BE2C (cell line): ENCODE measurements around the gene LRRC57.
A peak's percentile ranks its signal among the peaks of the same experiment; 100 is the strongest.
"Not testable (repeated sequence)": the region's sequence is repeated elsewhere in the genome, so short reads cannot be mapped to it uniquely, and the experiment has no call there.

ENCODE experiments used
- DNase-seq: peaks from one replicate; pipeline ENCODE4 v3.0.0-alpha.2; 2020
- H3K27me3 ChIP-seq: fragments of 250-450 bp; sonication (Bioruptor Pico); 2 replicates; pipeline ENCODE4 v1.5.1; 2020; ENCODE audit warnings: mild to moderate bottlenecking
- H3K36me3 ChIP-seq: fragments of 250-450 bp; sonication (Bioruptor Pico); 2 replicates; pipeline ENCODE4 v1.5.1; 2020; ENCODE audit warnings: mild to moderate bottlenecking
- H3K4me1 ChIP-seq: fragments of 250-450 bp; sonication (Bioruptor Pico); 2 replicates; pipeline ENCODE4 v1.5.1; 2020
- H3K4me3 ChIP-seq: 2 replicates; pipeline ENCODE4 v1.5.1; 2011; ENCODE audit warnings: low read depth, low read length
- H3K9me3 ChIP-seq: fragments of 250-450 bp; sonication (Bioruptor Pico); 2 replicates; pipeline ENCODE4 v1.5.1; 2020
- CTCF ChIP-seq: IDR thresholded peaks from 2 replicates; pipeline ENCODE4 v1.5.1; 2012; ENCODE audit warnings: mild to moderate bottlenecking, low read depth, low read length

The LRRC57 gene

GRCh38 chr15:42578984-42579537, 30.5 kb upstream of the LRRC57 start:
- Histone ChIP-seq H3K36me3 (no peaks in the 10 kb centered on the region; the same call in 1 of the 2 replicates), H3K27me3 (no peaks in the 10 kb centered on the region), H3K4me1 (peaks cover 28% of the 10 kb centered on the region), H3K9me3 (no peaks in the 10 kb centered on the region), H3K4me3 (no peak overlapping the region)
- no peak for TF ChIP-seq CTCF
- no peak for DNase-seq

GRCh38 chr15:42577514-42578031, 29.0 kb upstream of the LRRC57 start:
- DNase-seq = no peak
- H3K36me3 ChIP-seq = no peaks in the 10 kb centered on the region; the same call in 1 of the 2 replicates
- no peaks in the 10 kb centered on the region for H3K9me3 ChIP-seq
- H3K4me1 ChIP-seq = peaks cover 13% of the 10 kb centered on the region
- no peaks in the 10 kb centered on the region for H3K27me3 ChIP-seq
- TF ChIP-seq CTCF = no peak
- H3K4me3 ChIP-seq = no peak overlapping the region

DNA sequence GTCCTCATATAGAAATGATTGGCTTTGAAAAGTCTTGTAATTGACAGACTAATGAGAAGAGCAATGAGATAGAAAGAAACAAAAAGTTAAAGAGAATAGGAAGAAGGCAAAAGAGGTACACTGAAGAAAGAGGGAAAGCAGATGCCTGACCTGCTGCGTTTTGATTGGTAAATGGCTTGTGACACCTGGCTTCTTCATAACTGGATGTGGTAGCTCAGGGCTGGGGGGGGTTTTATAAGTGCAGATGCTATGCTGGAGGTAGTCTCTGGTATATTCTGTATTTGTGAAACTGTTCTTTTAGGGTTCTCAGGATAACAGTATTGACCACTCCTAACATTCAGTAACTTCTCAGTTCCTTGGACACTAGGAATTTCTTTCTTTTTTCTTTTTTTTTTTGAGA, 28.2 kb upstream of the LRRC57 start:
- H3K9me3 ChIP-seq = no peaks in the 10 kb centered on the region
- TF ChIP-seq CTCF = no peak
- H3K36me3 ChIP-seq = no peaks in the 10 kb centered on the region
- no peaks in the 10 kb centered on the region for H3K27me3 ChIP-seq
- H3K4me3 ChIP-seq = peak overlapping the region; percentile 84
- peaks cover 7% of the 10 kb centered on the region for H3K4me1 ChIP-seq
- no peak for DNase-seq

GRCh38 chr15:42576040-42576594, 27.5 kb upstream of the LRRC57 start:
- no peak for DNase-seq
- no peak for TF ChIP-seq CTCF
- H3K36me3 ChIP-seq = no peaks in the 10 kb centered on the region
- no peaks in the 10 kb centered on the region for H3K27me3 ChIP-seq
- peak overlapping the region; percentile 84 for H3K4me3 ChIP-seq
- H3K4me1 ChIP-seq = peaks cover 6% of the 10 kb centered on the region
- H3K9me3 ChIP-seq = no peaks in the 10 kb centered on the region

- Histone ChIP-seq H3K4me1 (peaks cover 6% of the 10 kb centered on the region), H3K36me3 (no peaks in the 10 kb centered on the region), H3K27me3 (no peaks in the 10 kb centered on the region), H3K9me3 (no peaks in the 10 kb centered on the region), H3K4me3 (peak within 1 kb of the TSS; percentile 84)
- no peak for TF ChIP-seq CTCF
- DNase-seq = peak; percentile 100
Measured at GRCh38 chr15:42575188-42576039, 26.8 kb upstream of the LRRC57 start, which contains the start of gene STARD9. STARD9 (plus strand) TSS chr15:42575606; CDS start chr15:42575716, 110 bp downstream.

DNA sequence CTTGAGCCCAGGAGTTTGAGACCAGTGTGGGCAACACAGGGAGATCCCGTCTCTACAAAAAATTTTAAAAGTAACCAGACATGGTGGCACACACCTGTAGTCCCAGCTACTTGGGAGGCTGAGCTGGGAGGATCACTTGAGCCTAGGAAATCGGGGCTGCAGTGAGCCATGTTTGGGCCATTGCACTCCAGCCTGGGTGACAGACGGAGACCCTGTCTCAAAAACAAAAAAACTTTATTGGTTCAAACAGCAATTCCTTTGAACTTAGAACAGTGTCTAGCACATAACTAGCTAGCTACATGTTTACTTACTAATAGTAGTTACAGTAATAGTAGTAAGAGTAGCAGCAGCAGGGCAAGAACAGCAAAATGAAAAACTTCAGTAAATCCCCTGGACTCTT, 10.1 kb upstream of the LRRC57 start:
- H3K36me3 ChIP-seq = peaks cover 50% of the 10 kb centered on the region
- H3K27me3 ChIP-seq = no peaks in the 10 kb centered on the region
- no peak for DNase-seq
- TF ChIP-seq CTCF = no peak
- H3K4me3 ChIP-seq = no peak overlapping the region
- no peaks in the 10 kb centered on the region for H3K4me1 ChIP-seq
- no peaks in the 10 kb centered on the region for H3K9me3 ChIP-seq

DNA sequence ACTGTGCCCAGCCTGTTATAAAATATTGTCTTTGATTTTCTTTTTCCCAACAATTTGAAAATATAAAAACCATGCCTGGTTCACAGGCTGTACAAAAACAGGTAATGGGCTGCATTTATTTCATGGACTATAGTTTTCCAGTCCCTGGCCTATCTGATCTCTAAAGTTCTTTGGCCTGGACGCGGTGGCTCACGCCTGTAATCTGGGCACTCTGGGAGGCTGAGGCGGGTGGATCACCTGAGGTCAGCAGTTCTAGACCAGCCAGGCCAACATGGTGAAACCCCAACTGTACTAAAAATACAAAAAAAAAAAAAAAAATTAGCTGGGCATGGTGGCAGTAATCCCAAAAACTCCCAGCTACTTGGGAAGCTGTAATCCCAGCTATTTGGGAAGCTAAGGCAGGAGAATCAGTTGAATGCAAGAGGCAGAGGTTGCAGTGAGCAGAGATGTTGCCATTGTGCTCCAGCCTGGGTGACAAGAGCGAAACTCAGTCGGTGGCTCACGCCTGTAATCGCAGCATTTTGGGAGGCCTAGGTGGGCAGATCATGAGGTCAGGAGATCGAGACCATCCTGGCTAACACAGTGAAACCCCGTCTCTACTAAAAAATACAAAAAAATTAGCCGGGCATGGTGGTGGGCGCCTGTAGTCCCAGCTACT, 8.1 kb upstream of the LRRC57 start:
- H3K36me3 ChIP-seq = peaks cover 36% of the 10 kb centered on the region
- H3K4me1 ChIP-seq, H3K9me3 ChIP-seq, H3K4me3 ChIP-seq, H3K27me3 ChIP-seq, DNase-seq: not testable (repeated sequence)
